Measurements from ENCODE around the gene EFNB1.
"Not testable (repeated sequence)": the region's sequence is repeated elsewhere in the genome, so short reads cannot be mapped to it uniquely, and the experiment has no call there.

DNA sequence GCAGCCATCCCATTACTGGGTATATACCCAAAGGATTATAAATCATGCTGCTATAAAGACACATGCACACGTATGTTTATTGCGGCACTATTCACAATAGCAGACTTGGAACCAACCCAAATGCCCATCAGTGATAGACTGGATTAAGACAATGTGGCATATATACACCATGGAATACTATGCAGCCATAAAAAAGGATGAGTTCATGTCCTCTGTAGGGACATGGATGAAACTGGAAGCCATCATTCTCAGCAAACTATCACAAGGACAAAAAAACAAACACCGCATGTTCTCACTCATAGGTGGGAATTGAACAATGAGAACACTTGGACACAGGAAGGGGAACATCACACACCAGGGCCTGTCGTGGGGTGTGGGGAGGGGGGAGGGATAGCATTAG, 42.2 kb upstream of the EFNB1 start:
- not testable (repeated sequence) for TF ChIP-seq FOSL1 (tag; conservative IDR thresholded peaks at IDR 0.05); CEBPG (CRISPR knock-in tag; IDR thresholded peaks at IDR 0.05); CEBPG (tag; conservative IDR thresholded peaks at IDR 0.05 in 1 of 2, IDR thresholded peaks at IDR 0.05 in 1 of 2); MAFK (IDR thresholded peaks at IDR 0.05; ENCODE audit: low read length); E2F1 (CRISPR knock-in tag; IDR thresholded peaks at IDR 0.05); ADNP (tag; IDR thresholded peaks at IDR 0.05); ZBTB7A (IDR thresholded peaks at IDR 0.05; ENCODE audit: borderline replicate concordance, control insufficient read depth, low read depth, low read length); SNAPC5 (CRISPR knock-in tag; IDR thresholded peaks at IDR 0.05); LEF1 (IDR thresholded peaks at IDR 0.05)
- TF ChIP-seq, protein P1, sequence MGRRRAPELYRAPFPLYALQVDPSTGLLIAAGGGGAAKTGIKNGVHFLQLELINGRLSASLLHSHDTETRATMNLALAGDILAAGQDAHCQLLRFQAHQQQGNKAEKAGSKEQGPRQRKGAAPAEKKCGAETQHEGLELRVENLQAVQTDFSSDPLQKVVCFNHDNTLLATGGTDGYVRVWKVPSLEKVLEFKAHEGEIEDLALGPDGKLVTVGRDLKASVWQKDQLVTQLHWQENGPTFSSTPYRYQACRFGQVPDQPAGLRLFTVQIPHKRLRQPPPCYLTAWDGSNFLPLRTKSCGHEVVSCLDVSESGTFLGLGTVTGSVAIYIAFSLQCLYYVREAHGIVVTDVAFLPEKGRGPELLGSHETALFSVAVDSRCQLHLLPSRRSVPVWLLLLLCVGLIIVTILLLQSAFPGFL (CRISPR knock-in tag; IDR thresholded peaks at IDR 0.05), result not testable (repeated sequence)
- TF ChIP-seq, protein P2, sequence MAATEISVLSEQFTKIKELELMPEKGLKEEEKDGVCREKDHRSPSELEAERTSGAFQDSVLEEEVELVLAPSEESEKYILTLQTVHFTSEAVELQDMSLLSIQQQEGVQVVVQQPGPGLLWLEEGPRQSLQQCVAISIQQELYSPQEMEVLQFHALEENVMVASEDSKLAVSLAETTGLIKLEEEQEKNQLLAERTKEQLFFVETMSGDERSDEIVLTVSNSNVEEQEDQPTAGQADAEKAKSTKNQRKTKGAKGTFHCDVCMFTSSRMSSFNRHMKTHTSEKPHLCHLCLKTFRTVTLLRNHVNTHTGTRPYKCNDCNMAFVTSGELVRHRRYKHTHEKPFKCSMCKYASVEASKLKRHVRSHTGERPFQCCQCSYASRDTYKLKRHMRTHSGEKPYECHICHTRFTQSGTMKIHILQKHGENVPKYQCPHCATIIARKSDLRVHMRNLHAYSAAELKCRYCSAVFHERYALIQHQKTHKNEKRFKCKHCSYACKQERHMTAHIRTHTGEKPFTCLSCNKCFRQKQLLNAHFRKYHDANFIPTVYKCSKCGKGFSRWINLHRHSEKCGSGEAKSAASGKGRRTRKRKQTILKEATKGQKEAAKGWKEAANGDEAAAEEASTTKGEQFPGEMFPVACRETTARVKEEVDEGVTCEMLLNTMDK (IDR thresholded peaks at IDR 0.05; ENCODE audit: borderline replicate concordance, insufficient read depth, low read depth, low read length, poor library complexity, severe bottlenecking), result not testable (repeated sequence)
- TF ChIP-seq, protein P3, sequence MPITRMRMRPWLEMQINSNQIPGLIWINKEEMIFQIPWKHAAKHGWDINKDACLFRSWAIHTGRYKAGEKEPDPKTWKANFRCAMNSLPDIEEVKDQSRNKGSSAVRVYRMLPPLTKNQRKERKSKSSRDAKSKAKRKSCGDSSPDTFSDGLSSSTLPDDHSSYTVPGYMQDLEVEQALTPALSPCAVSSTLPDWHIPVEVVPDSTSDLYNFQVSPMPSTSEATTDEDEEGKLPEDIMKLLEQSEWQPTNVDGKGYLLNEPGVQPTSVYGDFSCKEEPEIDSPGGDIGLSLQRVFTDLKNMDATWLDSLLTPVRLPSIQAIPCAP (CRISPR knock-in tag; IDR thresholded peaks at IDR 0.05; ENCODE audit: borderline replicate concordance), result not testable (repeated sequence)

All from K562 (cell line).